Neural progenitor cell (in vitro differentiated cells): ENCODE measurements around the gene UHRF2. TPM values are rescaled to one million over a fixed set of nuclear protein-coding genes. Genes with fewer than 3 reads are reported as not detected.
A peak's percentile ranks its signal among the peaks of the same experiment; 100 is the strongest.

Source experiments
- DNase-seq: peaks from one replicate; pipeline ENCODE4 v3.0.0-alpha.2; 2016; ENCODE audit warnings: low spot score
- H2AFZ ChIP-seq: fragments of 200-600 bp; sonication (generic); replicated peaks from 2 replicates; pipeline ENCODE4 v1.6.1; 2016; ENCODE audit warnings: antibody characterized with exemption
- H3F3A ChIP-seq: fragments of 200-600 bp; sonication (generic); 2 replicates; pipeline ENCODE4 v1.6.1; 2016; ENCODE audit warnings: antibody characterized with exemption, low read depth
- H3K27ac ChIP-seq: fragments of 200-600 bp; sonication (generic); 2 replicates; pipeline ENCODE4 v1.5.1; 2016; ENCODE audit warnings: mild to moderate bottlenecking
- H3K27me3 ChIP-seq: fragments of 200-600 bp; sonication (generic); 2 replicates; pipeline ENCODE4 v1.6.1; 2016; ENCODE audit warnings: mild to moderate bottlenecking, moderate library complexity
- H3K36me3 ChIP-seq: fragments of 200-600 bp; sonication (generic); 2 replicates; pipeline ENCODE4 v1.5.1; 2016
- H3K4me1 ChIP-seq: fragments of 200-600 bp; sonication (generic); 2 replicates; pipeline ENCODE4 v1.6.1; 2016; ENCODE audit warnings: mixed run types
- H3K4me2 ChIP-seq: fragments of 200-600 bp; sonication (generic); 2 replicates; pipeline ENCODE4 v1.6.1; 2016
- H3K4me3 ChIP-seq: fragments of 200-600 bp; sonication (generic); 2 replicates; pipeline ENCODE4 v1.5.1; 2016
- H3K79me2 ChIP-seq: fragments of 200-600 bp; sonication (generic); 2 replicates; pipeline ENCODE4 v1.6.1; 2016; ENCODE audit warnings: low read depth
- H3K9ac ChIP-seq: fragments of 200-600 bp; sonication (generic); 2 replicates; pipeline ENCODE4 v1.6.1; 2016
- H3K9me3 ChIP-seq: fragments of 200-600 bp; sonication (generic); 2 replicates; pipeline ENCODE4 v1.5.1; 2016; ENCODE audit warnings: low read depth
- H4K20me1 ChIP-seq: fragments of 200-600 bp; sonication (generic); 2 replicates; pipeline ENCODE4 v1.6.1; 2016; ENCODE audit warnings: low read depth
- H3K27ac Mint-ChIP-seq: 3 replicates; pipeline ENCODE4 v1.8.0; 2021; ENCODE audit warnings: mixed read lengths
- H3K27me3 Mint-ChIP-seq: 2 replicates; pipeline ENCODE4 v1.8.0; 2022; ENCODE audit warnings: low read depth, mild to moderate bottlenecking, inconsistent platforms, moderate library complexity, mixed read lengths; ENCODE audit not compliant: insufficient read depth
- H3K36me3 Mint-ChIP-seq: 3 replicates; pipeline ENCODE4 v1.8.0; 2021; ENCODE audit warnings: mixed read lengths
- H3K4me1 Mint-ChIP-seq: 3 replicates; pipeline ENCODE4 v1.8.0; 2021; ENCODE audit warnings: mixed read lengths
- H3K4me3 Mint-ChIP-seq: 3 replicates; pipeline ENCODE4 v1.8.0; 2021; ENCODE audit warnings: mild to moderate bottlenecking, moderate library complexity, mixed read lengths
- H3K9me3 Mint-ChIP-seq: 3 replicates; pipeline ENCODE4 v1.8.0; 2020; ENCODE audit warnings: mixed read lengths
- CTCF ChIP-seq: fragments of 200-600 bp; sonication (generic); IDR thresholded peaks from 2 replicates; pipeline ENCODE4 v1.5.1; 2017; ENCODE audit warnings: antibody characterized with exemption, mild to moderate bottlenecking
- EZH2 ChIP-seq: fragments of 200-600 bp; sonication (generic); IDR thresholded peaks from 2 replicates; pipeline ENCODE4 v1.6.1; 2017; ENCODE audit warnings: antibody characterized with exemption, mild to moderate bottlenecking, moderate library complexity
- EZH2phosphoT487 ChIP-seq: fragments of 200-600 bp; sonication (generic); IDR thresholded peaks from 2 replicates; pipeline ENCODE4 v1.6.1; 2017; ENCODE audit warnings: antibody characterized with exemption
- total RNA-seq: library from RNA; depleted of rRNA; stranded (reverse); fragments of >200 nt; gene quantifications from 2 replicates; pipeline ENCODE4 v1.2.3, GENCODE V29; 2015; ENCODE audit warnings: low replicate concordance

Gene UHRF2
- total RNA-seq, 1 donor from 2014 or later, result 114 TPM

DNA sequence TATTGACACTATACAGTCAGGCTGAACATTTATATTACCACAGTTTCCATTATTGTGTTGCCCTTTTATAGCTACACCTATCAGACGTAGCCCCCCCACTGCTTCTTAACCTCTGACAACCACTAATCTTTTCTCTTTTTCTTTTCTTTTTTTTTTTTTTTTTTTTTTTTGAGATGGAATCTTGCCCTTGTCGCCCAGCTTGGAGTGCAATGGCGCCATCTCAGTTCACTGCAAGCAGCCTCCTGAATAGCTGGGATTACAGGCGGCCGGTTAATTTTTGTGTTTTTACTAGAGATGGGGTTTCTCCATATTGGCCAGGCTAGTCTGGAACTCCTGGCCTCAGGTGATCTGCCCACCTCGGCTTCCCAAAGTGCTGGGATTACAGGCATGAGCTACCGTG, 75.4 kb downstream of the UHRF2 start:
- Mint-ChIP-seq H3K9me3 (no peaks in the 10 kb centered on the region), H3K4me3 (no peak overlapping the region), H3K27ac (no peak overlapping the region), H3K4me1 (no peaks in the 10 kb centered on the region), H3K27me3 (no peaks in the 10 kb centered on the region), H3K36me3 (peaks cover 19% of the 10 kb centered on the region)
- H3K9ac ChIP-seq, result no peak overlapping the region
- H3K27me3 ChIP-seq, result no peaks in the 10 kb centered on the region
- H3K4me1 ChIP-seq, result no peaks in the 10 kb centered on the region
- no peak overlapping the region for H3K27ac ChIP-seq
- TF ChIP-seq EZH2phosphoT487, result no peak
- TF ChIP-seq EZH2, result no peak
- TF ChIP-seq CTCF, result peak; percentile 12
- H3K4me3 ChIP-seq, result no peak overlapping the region
- H3K9me3 ChIP-seq, result no peaks in the 10 kb centered on the region
- peaks cover 46% of the 10 kb centered on the region for H3K79me2 ChIP-seq
- peaks cover 15% of the 10 kb centered on the region for H4K20me1 ChIP-seq
- H3F3A ChIP-seq, result no peaks in the 10 kb centered on the region
- peak; percentile 27 for DNase-seq
- no peak overlapping the region for H3K4me2 ChIP-seq
- peaks cover 3% of the 10 kb centered on the region for H3K36me3 ChIP-seq
- no peak overlapping the region for H2AFZ ChIP-seq

DNA sequence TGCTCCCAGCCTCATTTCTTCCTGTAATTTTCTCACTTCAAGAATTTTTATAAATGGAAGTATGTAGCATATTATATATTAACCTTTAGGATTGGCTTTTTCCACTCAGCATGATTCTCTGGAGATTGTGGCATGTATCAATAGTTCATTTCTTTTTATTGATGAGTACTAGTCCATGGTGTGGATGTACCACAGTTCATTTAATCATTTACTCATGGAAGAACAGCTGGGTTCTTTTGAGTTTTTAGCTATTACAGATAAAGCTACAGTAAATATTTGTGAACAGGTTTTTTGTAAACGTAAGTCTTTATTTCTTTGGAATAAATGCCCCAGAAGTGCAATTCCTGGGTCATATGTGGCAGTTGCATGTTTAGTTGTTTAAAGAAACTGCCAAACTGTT, 76.1 kb downstream of the UHRF2 start:
- H3K27ac Mint-ChIP-seq, result no peak overlapping the region
- H3K36me3 ChIP-seq, result peaks cover 6% of the 10 kb centered on the region
- H3K79me2 ChIP-seq, result peaks cover 46% of the 10 kb centered on the region

GRCh38 chr9:6490863-6491262, 77.9 kb downstream of the UHRF2 start:
- no peak for TF ChIP-seq CTCF
- no peak for TF ChIP-seq EZH2
- TF ChIP-seq EZH2phosphoT487, result no peak
- Mint-ChIP-seq H3K36me3 (peaks cover 19% of the 10 kb centered on the region), H3K4me1 (no peaks in the 10 kb centered on the region), H3K27ac (no peak overlapping the region), H3K4me3 (no peak overlapping the region), H3K27me3 (no peaks in the 10 kb centered on the region), H3K9me3 (no peaks in the 10 kb centered on the region)
- no peak overlapping the region for H3K27ac ChIP-seq
- no peaks in the 10 kb centered on the region for H3F3A ChIP-seq
- H3K4me1 ChIP-seq, result no peaks in the 10 kb centered on the region
- H2AFZ ChIP-seq, result no peak overlapping the region
- H3K9me3 ChIP-seq, result no peaks in the 10 kb centered on the region
- no peaks in the 10 kb centered on the region for H3K27me3 ChIP-seq
- H3K9ac ChIP-seq, result no peak overlapping the region
- no peak overlapping the region for H3K4me3 ChIP-seq
- DNase-seq, result no peak
- H3K4me2 ChIP-seq, result no peak overlapping the region
- H4K20me1 ChIP-seq, result peaks cover 15% of the 10 kb centered on the region
- peaks cover 8% of the 10 kb centered on the region for H3K36me3 ChIP-seq
- peaks cover 46% of the 10 kb centered on the region for H3K79me2 ChIP-seq

More for the DNA sequence above, 76.1 kb downstream of the UHRF2 start:
- no peaks in the 10 kb centered on the region for H3K27me3 ChIP-seq
- no peaks in the 10 kb centered on the region for H3K9me3 Mint-ChIP-seq
- no peak overlapping the region for H3K4me2 ChIP-seq
- H3F3A ChIP-seq, result no peaks in the 10 kb centered on the region
- no peak overlapping the region for H3K27ac ChIP-seq
- H3K4me3 ChIP-seq, result no peak overlapping the region
- no peaks in the 10 kb centered on the region for H3K9me3 ChIP-seq
- no peaks in the 10 kb centered on the region for H3K4me1 ChIP-seq
- H4K20me1 ChIP-seq, result peaks cover 15% of the 10 kb centered on the region
- H3K36me3 Mint-ChIP-seq, result peaks cover 22% of the 10 kb centered on the region
- H3K27me3 Mint-ChIP-seq, result no peaks in the 10 kb centered on the region
- DNase-seq, result no peak
- TF ChIP-seq CTCF, result no peak
- no peak for TF ChIP-seq EZH2phosphoT487
- TF ChIP-seq EZH2, result no peak
- H3K4me1 Mint-ChIP-seq, result no peaks in the 10 kb centered on the region
- no peak overlapping the region for H2AFZ ChIP-seq
- H3K9ac ChIP-seq, result no peak overlapping the region
- no peak overlapping the region for H3K4me3 Mint-ChIP-seq
